ENCODE data around the gene RAB30.

- TF ChIP-seq CTCF (IDR thresholded peaks at IDR 0.05) = no peak
- no peak for TF ChIP-seq POLR2A (IDR thresholded peaks at IDR 0.05)
Measured at GRCh38 chr11:82924522-82925224, 147.0 kb downstream of the RAB30 start.
